ENCODE data around the gene VIPR2.

VIPR2 gene

DNA sequence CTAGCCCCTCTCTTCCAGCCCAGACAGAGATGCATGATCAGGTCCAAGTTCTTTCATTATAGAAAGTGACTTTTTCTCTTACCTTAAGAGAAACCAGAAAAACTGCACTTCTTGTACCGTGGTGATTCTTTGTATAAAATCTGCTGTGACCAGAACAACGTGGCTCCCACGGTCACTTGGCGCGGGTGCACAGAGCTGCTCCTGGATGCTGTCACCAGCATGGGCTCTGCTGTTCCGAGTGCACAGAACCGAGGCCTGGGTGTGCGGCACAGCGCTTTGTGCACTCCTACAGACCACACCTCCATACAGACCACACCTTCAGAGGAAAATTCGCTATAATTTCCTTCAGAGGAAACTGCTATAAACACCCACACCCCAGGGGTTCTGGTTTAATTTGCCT lies 26.0 kb downstream of the VIPR2 start:
- DNase-seq = no peak

DNA sequence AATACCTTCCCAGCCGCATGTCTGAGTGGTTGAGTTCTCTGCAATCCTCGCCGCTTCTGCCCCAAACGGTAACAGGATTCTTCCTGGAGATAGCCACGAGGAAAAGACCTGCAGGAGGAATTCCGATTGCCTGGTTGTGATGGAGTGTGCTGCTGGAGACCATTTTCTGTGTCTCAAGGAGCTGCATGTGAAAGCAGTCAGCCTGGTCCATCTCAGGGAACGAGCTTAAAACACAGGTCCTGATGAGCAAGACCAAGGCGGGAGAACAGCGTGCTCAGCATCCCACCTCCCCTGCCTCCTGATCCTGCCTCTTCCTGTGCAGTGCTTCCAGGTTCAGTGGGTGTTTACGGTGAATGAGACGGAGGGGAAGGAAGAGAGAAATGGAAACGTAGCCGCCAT lies 26.5 kb downstream of the VIPR2 start:
- no peak for DNase-seq

DNA sequence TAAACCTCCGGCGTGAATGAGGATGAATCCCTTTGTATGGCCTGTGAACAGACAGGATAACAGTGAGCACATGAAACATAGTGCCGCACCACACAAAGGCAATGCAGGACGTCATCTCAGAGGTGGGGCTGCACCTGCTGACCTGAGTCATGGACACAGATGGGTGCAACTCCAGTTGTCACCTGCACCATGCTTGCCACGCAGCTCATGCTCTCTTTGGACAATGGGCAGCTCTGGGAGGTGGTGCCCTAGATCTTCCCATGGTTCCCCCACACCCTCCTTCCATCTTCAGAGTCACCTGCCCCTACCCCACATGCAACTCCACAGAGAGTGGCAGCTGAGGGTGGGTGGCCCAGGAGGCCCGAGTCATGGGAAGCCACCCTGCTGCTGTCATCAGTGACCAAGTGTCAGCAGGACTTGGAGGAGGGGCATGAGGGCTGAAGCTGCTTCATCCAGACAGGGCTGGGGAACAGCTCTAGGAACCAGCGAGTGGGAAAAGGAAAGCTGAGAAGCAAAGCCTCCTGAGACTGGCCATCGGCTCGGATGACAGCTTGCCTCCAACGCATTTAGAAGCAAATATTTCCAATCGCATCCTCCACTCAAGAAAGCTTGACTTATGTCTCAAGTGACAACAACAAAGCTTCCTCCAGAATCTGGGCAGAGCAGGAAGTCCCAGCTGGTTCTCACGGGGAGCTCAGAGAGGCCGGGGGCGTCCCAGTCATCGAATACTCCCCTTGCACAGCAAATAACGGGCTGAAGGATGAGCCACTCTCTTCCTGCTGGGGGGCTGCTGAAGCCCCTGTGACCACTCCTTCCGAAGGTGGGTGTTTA lies 27.1 kb downstream of the VIPR2 start:
- no peak for DNase-seq

DNA sequence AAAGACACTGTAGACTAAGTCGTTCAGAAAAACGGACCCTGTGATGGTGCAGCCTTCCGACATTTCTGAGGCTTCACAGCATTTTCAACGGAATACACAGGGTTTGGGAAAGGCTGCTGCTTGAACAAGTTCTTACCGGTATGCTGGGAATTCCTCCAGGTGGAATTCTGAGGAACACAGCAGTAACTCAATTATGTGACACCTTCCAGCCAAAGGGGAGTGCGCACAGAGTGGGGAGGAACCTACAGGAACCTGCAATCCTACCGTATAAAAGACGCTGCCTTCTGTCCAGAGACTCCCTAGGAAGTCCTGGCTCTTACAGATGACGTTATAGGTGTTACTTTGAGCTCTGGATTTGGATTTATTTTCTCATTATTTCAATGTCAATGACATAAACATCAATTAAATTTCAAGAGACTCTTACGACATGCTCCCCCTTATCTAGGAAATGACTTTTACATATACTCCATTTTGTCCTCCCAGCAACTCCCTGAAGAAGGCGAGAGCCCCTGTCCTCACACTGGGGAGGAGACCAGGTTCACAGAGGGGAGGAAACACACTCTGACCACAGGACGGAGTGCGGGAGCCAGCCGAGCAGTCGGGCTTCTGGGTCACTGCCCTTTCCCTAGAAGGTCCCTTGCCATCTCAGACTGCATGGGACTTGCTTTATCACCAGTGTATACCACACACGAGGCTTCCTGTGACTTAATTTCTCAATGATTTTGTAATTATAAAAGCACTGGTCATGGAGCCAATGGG lies 27.9 kb downstream of the VIPR2 start:
- no peak for DNase-seq

DNA sequence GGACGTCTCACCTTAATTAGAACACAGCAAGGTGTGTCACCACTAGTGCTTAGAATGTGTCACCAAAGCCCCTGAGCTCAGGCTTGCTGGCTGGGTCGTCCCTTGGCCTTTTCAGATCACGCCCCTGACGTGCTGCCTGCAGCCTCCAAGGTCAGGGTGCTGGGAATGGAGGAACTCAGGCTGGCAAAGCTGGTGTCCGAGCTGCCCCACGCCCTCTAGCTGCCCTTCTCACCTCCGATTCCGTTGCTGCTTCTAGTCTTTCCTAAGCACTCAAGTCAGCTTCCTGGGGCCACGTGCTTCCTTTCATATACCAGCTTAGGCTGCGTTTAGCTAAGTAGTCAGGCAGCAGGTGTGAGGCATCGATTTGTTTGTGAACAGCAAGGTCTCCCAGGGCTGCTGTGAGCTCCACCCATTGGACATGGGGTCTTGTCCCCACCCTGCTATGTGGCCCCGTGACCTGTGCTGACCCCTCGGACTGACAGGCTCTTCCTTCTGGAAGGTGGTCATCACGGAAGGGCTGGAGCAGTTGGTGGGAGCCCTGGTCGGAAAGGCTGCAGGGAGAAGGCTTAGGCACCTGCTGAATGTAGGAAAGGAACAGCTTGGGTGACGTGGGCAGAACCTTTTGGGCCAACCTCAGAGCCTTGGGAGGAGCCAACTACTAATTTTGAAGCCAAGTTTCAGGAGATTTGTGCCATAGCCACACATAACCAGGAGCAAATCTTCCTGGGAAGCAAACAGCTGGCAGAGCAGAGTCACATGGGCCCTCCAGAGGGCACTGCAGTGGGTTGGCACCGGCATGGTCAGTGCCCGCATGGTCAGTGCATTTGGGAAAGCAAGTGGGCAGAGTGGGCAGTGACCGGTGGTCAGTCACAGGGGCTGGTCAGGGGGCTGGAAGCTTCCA lies 28.8 kb downstream of the VIPR2 start:
- DNase-seq = no peak

DNA sequence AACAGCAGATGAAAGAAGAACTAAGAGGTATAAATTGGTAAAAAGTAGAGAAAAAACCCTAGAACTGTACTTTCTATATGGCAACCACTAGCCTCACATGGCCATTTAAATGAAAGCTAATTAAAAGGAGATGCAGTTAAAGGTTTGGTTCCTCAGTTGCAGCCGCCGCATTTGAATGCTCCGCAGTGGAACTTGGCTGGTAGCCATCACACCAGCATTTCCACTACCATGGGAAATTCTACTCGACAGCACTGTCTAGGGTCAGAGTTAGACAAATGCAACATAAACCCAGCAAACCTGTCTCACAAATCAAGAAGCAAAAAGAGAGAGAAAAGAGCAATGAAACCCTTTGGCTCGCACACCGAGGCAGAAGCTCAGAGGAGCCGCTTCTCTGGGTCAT lies 29.7 kb downstream of the VIPR2 start:
- DNase-seq = no peak

DNA sequence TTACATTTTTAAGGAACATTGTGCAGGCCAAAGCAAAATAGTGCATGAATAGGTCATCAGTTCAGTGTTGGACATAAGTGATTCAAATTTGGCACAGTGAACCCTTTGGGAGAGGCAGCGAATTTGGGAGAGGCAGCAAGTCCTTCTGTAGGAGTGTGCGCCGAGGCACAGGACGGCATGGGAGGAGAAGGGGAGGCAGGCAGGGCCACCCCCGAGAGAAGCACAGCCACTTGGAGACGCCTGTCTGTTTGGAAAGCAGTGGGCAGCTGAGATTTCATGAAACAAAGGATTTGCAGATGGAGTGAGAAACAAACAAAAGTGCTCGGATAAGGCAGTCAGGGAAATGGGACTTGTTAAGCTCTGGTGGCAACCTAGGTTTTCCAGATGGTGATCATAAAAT lies 30.6 kb downstream of the VIPR2 start:
- DNase-seq = no peak

DNA sequence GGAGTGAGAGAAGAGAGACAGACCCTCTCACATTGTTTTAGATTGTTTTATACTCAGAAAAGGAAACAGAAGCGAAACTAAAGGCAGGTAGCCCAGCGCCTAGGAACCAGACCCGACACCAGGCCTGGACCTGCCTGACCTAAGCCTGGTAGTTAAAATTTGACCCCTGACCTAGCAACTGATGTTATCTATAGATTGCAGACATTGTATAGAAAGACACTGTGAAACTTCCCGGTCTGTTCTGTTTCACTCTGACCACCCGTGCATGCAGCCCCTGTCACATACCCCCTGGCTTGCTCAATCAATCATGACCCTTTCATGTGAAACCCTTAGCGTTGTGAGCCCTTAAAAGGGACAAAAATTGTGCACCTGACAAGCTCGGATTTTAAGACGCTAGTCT lies 31.6 kb downstream of the VIPR2 start:
- DNase-seq = no peak

DNA sequence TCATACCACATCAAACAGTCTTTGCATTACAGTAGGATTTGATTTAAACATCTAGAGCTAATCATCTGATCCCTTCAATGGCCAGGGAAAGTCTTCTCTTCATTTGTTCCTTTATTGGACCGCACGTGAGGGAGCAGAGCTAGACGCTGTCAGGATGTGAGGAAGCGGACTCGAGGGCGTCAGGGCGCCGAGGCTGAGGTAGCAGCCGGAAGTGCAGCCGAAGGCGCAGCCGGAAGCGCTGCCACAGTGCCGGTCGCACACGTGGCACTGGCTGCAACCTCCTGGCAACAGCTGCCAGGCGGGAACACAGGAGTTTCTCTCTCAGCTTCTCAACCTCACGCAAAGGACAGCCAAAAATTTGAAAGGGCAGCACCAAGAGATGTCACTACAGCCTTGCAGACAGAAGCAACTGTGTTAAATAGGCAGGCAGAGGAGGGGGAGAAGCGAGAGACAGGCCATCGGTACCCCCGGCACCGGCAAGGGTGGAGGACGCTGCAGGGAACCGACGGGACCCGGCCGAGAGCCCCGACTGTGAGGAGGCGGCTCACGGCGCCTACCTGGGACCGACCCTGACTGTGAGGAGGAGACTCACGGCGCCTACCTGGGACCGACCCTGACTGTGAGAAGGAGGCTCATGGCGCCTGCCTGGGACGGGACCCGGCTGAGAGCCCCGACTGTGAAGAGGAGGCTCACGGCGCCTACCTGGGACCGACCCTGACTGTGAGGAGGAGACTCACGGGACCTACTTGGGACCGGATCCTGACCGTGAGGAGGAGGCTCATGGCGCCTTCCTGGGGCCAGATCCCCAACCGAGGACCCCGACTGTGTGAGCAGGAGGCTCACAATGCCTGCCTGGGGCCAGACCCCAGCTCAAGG lies 32.3 kb downstream of the VIPR2 start:
- no peak for DNase-seq

DNA sequence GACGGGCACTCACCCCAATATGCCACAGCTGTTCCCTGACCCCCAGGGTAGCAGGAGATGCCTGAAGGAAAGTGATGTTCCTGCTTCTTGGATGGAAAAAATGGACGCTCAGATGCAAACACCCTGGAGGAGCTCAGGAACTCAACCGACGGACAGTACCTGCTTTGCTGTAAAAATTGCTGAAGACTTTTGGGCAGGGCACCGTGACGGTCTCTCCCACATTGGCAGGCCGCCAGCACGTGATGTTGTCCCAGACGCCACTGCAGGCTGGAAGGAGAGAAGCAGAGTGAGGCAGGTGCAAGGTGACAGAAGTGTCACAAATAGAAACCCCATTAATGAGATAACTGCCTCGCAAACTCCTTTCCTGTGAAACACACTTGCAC lies 35.0 kb downstream of the VIPR2 start:
- no peak for DNase-seq

DNA sequence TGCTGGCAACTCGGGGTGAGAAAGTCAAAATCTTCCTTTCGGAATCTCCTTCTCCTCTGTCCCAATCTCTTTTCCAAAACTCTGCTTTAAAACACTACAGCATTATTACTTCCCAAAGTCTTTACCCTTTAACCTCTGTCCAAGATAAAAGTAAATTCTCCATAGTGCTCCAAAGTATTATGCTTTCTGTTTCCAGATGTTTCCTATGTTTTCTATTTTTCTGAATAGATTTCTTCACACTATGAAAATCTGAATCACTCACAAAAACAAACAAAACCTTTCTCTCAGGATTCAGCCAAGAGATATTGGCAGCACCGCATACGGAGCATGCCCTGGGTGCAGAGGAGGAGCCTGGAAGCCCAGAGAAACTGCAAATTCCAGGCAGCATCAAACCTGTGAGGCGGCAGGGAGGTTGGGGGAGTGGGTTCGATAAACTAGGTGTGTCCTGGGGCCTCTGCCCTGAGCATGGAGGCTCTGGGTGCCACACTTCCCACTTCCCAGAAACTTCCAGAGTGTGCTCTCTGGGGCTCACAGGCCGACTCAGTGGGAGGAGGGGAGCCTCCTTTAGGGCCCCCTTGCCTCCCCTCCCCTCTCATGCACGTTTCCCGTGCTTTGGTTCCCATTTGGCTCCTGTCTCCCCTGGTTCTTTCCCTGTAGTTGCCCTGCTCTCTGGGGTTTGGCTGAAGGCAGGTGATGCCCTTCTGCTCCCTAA lies 35.6 kb downstream of the VIPR2 start:
- DNase-seq = no peak

DNA sequence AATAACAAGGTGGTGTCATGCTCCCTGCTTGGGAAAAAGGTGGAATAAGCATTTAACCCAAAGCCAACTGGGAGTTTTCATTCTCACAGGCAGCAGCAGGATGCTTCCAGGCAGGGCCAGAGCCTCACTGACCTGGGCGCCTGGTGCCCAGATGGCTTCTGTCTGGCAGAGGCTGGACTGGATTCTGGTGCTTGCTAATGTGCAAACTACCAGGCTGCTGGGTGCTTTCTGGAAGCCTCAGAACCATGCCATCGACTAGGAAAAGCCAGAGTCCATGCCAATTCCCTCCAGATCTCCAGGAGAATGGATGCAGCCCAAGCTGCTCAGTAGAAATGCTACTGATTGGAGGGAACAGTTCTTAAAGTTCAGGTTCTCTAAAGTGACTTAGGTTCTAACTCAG lies 36.2 kb downstream of the VIPR2 start:
- DNase-seq = no peak

DNA sequence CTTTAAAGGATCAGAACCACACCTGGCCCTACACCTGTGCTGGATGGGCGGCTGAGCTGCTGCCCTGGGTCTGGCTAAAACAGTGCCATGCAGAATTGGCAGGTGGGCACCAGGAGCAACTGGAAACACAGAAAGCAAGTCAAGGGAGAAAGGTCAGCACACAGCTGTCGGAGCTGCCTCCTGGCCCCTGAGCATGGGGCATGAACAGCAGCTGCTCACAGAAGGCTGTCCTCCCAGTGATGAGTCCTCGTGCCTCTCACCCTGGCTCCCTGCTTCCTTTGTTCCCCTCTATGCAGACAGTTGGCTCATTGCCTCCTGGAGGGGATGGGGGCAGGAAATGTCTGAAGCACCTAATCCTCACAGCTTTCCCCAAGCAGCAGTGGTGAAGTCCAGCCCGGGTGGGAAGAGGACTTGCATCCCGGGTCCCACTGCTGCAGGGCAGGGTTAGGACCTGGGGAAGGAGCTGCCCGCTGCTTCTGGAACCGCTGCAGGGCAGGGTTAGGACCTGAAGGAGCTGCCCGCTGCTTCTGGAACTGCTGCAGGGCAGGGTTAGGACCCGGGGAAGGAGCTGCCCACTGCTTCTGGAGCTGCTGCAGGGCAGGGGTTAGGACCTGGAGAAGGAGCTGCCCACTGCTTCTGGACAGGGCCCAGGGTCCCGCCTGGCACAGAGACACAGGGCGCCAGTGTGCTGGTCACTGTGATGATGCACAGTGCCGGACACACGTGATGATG lies 37.3 kb downstream of the VIPR2 start:
- DNase-seq = no peak

DNA sequence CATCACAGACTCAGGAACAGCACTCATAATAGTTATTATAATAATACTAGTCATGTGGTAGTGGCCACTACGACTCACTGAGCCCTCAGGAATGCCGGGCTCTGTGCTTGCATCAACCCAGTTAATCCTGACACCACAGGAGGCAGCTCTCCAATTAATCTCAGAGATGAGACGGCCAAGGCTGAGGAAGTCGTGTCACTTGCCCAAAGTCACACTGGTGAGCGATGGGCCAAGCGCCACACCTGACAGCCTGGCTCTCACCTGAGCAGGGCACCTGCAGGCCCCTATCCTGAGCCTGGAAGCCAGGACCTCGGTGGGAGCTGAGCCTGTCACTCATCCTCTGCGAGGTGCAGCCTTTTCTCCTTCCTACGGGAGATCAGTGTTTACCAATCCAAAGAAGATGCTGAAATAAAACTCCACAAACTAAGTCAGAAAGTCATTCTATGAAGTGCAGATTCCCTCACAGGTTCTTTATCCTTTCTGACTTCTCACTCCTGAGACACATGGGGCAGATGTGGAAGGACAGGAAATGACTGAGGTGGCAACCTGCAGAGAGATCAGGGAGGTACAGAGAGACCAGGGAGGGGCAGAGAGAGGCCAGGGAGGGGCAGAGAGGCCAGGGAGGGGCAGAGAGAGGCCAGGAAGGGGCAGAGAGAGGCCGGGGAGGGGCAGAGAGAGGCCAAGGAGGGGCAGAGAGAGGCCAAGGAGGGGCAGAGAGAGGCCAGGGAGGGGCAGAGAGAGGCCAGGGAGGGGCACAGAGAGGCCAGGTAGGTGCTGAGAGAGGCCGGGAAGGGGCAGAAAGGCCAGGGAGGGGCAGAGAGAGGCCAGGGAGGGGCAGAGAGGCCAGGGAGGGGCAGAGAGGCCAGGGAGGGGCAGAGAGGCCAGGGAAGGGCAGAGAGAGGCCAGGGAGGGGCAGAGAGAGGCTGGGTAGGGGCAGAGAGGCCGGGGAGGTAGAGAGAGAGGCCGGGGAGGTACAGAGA lies 38.5 kb downstream of the VIPR2 start:
- DNase-seq = no peak

DNA sequence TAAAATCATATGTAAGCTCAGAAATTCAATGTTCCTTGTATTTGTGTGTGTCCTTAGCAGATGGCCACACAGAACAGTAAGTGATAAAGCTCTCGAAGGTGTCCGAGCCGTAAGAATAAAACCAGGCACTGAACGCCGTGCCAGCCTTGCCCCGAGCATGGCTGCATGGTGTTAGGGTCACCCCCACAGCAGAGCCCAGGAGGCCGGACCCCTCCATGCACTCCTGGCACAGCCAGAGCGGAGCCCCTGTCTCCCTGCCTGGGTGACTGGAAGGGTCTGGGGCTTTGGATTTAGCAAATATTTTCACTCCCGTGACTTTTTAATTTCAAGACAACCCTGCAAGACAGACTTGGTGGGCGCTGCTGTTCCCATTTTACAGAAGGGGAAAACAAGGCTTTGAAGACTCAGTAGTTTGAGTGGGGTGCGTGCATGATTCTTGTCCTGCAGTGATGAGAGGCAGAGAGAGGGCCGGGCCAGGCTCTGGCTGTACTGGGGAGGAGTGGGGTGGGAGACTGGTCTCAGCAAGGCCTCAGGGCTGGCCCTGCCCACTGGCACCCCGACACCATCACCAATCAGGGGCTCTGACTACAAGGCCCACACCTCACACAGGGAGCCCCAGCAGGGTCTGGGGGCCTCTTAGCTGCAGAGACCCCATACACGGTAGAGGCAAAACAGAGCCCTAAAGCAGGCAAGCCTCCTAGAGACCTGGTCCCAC lies 39.4 kb downstream of the VIPR2 start:
- DNase-seq = no peak

DNA sequence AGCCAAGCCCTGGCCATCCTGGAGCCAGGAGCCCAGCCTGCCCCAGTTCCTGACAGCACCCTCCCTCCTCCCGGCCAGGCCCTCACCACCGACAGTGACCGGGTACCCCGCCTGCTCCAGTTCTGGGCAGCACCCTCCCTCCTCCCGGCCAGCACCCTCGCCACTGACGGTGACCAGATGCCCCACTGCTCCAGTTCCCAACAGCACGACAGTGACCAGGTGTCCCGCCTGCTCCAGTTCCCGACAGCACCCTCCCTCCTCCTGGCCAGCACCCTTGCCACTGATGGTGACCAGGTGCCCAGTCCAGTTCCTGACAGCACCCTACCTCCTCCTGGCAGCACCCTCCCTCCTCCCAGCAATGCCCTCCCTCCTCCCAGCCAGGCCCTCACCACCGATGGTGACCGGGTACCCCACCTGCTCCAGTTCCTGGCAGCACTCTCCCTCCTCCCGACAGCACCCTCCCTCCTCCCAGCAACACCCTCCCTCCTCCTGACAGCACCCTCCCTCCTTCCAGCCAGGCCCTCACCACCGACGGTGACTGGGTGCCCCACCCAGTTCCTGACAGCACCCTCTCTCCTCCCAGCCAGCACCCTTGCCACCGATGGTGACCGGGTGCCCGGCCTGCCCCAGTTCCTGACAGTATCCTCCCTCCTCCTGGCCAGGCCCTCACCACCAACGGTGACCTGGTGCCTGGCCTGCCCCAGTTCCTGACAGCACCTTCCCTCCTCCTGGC lies 40.3 kb downstream of the VIPR2 start:
- DNase-seq = no peak

DNA sequence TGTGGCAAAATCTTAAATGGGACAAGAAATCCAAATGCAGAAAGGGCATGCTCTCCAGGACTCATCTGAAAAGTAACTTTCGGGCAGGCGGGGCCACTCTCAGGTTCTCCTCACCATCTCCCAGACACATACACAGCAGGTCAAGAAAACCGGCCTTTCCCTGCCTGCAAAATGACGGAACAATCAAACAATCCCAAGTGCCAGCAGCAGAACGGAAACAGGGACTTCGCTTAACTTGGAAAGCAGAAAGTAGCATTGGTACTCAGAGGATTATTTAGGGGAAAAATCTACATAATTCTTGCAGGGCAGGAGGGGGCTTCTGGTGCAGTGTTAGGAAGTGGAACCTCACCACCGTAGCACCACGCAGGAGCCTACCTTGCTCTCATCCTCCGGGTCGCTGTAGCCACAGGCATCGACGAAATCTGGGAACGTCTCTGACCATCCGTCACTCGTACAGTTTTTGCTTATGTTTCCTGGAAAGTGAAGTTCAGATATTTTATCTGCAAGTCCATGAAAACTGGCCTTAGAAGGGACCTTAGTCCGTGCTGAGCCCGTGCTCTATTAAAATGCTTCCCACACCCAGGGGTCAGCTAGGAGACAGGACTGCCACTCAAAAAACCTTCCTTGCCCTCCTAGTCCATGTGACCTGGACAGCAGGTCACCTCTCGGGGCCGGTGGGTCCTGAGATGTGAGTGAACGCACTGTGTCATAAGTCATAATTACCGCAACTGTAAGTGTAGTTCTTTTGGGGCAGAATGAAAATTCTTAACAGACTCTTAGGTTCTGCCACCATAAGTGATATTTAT lies 41.1 kb downstream of the VIPR2 start:
- DNase-seq = no peak
